ENCODE measurements around the gene KCTD14.

- TF ChIP-seq EZH2phosphoT487 (IDR thresholded peaks at IDR 0.05; ENCODE audit: low read length): no peak
- no peak for TF ChIP-seq CTCF (IDR thresholded peaks at IDR 0.05; ENCODE audit: low read length)
These were observed 9.0 kb upstream of the KCTD14 start for GRCh38 chr11:78032090-78032489.

All from MM.1S (cell line).